HG02610 (cell line): Measurements from ENCODE around the gene NKX2-8.
"Not testable (repeated sequence)": the region's sequence is repeated elsewhere in the genome, so short reads cannot be mapped to it uniquely, and the experiment has no call there.

Experiments
- ATAC-seq: cut with Tn5 transposase; IDR thresholded peaks from one replicate; pipeline ENCODE4 v1.9.1; 2021; ENCODE audit warnings: mild to moderate bottlenecking, moderate library complexity; ENCODE audit not compliant: unreplicated experiment

Gene NKX2-8

GRCh38 chr14:36580141-36580855 is 2.1 kb downstream of the NKX2-8 start:
- no peak for ATAC-seq

- ATAC-seq: no peak
These were observed 2.8 kb downstream of the NKX2-8 start for GRCh38 chr14:36579573-36580140.

DNA sequence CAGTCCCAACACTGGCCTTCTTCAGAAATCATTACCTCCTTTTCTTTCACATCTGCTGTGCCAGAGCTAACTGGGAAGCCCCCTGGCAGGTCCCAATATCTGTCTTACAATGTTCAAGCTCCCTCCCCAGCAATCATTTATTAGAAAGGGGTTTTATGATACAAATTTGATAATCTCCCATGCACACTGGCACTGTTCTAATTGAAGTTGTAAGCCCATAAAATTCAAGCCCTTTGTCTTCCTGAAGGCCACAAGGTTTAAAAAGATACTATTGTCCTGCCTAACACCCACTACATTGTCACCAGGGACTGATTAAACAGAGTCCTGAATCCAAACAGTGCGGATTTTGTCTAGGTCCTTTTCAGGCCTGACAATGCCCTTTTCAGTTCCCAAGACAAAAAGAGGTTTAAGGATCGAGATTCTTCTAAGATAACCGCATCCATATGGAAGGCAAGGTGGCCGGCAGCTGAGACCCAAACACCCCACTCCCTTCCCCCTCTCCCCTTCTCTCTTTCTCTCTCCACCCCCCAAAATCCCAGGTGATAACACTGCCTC is 3.3 kb downstream of the NKX2-8 start:
- no peak for ATAC-seq

DNA sequence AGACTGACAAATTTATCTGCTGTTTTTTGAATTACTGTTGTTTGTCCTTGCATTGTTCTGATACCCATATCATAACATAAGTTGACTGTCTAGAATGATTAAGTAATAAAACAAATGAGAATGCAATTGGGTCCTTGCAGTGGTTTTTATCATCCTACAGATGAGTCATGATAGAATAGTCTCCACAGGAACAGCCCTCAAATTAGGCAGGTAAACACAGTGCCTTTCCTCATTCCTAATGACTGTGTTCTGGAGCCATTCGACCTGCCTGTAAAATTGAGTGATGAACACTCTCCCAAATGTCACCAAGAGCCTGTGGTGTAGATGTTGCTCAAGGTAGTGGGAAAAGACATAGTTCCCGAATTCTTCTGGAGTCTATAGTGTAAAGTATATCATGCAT is 12.3 kb downstream of the NKX2-8 start:
- ATAC-seq: no peak

DNA sequence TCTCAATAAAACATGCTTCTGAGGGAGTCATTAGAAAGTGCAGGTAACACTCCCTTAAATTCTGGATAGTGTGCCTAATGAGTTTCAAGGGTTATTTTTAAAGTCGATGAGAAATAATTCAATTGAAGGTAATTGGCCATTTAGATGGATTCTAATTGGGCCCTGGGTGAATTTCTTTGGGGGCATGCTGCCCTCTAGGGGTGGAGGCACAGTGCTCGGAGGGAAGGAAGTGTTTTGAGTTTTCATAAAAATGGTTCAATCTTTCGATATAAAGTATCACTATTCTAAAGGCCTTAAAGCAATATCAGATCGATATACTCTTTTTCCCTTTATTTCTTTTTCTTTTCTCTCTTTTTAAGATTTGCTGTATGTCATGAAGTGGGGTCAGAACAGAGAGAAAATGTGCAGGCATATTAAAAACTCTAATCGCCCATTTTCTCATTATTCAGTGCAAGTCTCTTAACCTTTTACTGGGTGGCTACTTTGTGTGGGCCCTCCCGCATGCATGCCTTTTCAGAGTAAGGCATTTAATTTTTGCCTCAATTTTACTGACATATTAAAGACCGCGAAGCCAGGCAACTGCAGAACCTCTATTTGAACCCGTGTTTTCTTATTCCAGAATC is 25.5 kb downstream of the NKX2-8 start:
- ATAC-seq: no peak

GRCh38 chr14:36555998-36556743 is 26.2 kb downstream of the NKX2-8 start:
- no peak for ATAC-seq

DNA sequence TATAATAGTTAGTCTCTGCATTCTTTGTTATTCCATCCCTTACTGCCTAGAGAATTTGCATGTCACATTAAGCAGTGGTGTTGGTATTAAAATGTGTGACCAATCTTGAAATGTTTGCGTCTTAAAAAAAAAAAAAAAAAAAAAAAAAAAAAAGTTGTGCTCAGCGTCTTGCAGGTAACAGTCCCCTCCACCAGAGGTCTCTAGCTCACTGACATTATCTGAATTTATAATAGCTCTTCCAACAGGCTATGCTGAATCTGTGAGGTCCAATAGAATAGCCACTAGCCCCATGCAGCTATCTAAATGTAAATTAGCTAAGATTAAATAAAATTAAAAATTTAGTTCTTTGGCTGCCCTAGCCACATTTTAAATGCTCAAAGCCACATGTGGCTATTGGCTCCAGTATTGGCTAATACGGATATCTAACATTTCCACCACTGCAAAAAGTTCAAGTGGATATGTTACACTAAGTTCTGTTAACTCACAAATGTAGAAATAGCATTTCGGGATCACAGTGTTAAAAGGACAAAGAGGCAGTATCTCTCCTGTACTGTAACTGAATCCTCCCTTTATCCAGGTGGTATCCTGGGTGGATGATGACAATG is 28.7 kb downstream of the NKX2-8 start:
- no peak for ATAC-seq

DNA sequence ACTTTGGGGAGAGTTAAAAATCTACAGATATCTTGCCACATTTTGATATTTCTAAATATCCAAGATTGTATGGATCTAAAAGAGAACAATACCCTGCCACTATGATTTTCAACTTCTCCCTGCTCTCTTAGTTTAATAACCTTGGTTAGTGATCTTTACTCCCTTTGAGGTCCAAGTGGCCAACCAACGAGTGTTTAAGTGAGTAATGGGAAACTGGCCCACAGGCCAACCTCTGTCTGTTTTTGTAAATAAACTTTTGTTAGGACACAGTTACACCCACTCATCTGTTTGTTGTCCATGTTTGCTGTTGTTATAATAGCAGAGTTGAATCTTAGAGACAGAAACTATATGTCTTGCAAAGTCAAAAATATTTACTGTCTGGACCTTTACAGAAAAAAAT is 31.5 kb downstream of the NKX2-8 start:
- ATAC-seq: no peak

GRCh38 chr14:36544280-36544679 is 38.1 kb downstream of the NKX2-8 start:
- ATAC-seq: not testable (repeated sequence)

DNA sequence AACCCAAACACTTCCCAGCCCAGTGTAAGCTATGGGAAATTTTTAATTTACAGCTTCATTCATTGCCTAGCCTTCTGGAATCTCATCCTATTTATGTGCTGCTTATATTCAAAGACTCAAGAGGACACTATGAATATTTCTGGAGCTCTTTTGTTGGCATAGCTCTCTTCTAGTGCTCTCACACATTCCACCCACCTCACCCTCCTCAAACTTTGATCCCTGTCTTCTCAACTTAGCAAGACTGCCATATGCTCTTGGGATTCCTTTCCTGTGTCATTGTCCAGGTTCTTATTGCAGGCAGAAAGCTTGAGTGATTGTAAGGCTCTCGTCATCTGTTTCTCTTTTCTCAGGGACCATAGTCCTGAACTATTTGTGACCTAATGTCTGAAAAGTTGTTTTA is 44.4 kb downstream of the NKX2-8 start:
- no peak for ATAC-seq
